Right lobe of liver (tissue), 6 donors: ENCODE data around the gene ZNF609. TPM values are rescaled to one million over a fixed set of nuclear protein-coding genes. Genes with fewer than 3 reads are reported as not detected.

Experiments used
- ATAC-seq, 4 donors: fragments of 200-7000 bp; cut with Tn5 transposase; one replicate each; pipeline ENCODE4 v1.9.1; 2020; ENCODE audit warnings: mild to moderate bottlenecking in 4 of 4, moderate library complexity in 4 of 4
- DNase-seq, 3 donors: peaks; one replicate each; pipeline ENCODE4 v3.0.0-alpha.2; 2020
- H3K27ac ChIP-seq, 3 donors: fragments of 200-600 bp; one replicate each; pipeline ENCODE4 v1.8.0; 2022
- H3K27me3 ChIP-seq, 2 donors: fragments of 200-600 bp; one replicate each; pipeline ENCODE4 v1.8.0; 2022
- H3K36me3 ChIP-seq, 4 donors: fragments of 200-600 bp; sonication (generic) in 1 of 4; one replicate each; pipeline versions ENCODE4 v1.5.1 to v1.8.0; 2017 to 2022; ENCODE audit warnings: control low read depth in 1 of 4
- H3K4me1 ChIP-seq, 4 donors: fragments of 200-600 bp; sonication (generic) in 1 of 4; one replicate each; pipeline versions ENCODE4 v1.5.1 to v1.8.0; 2017 to 2022; ENCODE audit warnings: control low read depth in 1 of 4
- H3K4me3 ChIP-seq, 3 donors: fragments of 200-600 bp; one replicate each; pipeline ENCODE4 v1.8.0; 2022
- H3K9me3 ChIP-seq, 4 donors: fragments of 200-600 bp; sonication (generic) in 1 of 4; one replicate each; pipeline versions ENCODE4 v1.5.1 to v1.8.0; 2017 to 2022; ENCODE audit warnings: control low read depth in 1 of 4
- CTCF ChIP-seq, 4 donors: fragments of 200-600 bp in 3 of 4; fragments of 450-650 bp in 1 of 4; IDR thresholded peaks; one replicate each; pipeline versions ENCODE4 v1.5.1 to v1.8.0; 2016 to 2022; ENCODE audit warnings: antibody characterized with exemption in 4 of 4, mild to moderate bottlenecking in 2 of 4
- POLR2A ChIP-seq: fragments of 450-650 bp; IDR thresholded peaks from one replicate; pipeline ENCODE4 v1.6.1; 2017; ENCODE audit warnings: antibody characterized with exemption, mild to moderate bottlenecking
- WGBS: methylation state at CpG from one replicate; pipeline ENCODE4 v1.1.6; 2018; ENCODE audit warnings: low coverage, low lambda C conversion rate; ENCODE audit not compliant: insufficient coverage; ENCODE audit errors: missing lambda C conversion rate; 5-methylcytosine and 5-hydroxymethylcytosine counted together
- intact Hi-C, 2 donors: fragments of 100-400 bp; cut with DNase I; formaldehyde crosslinking; loops; one replicate each; pipeline versions ENCODE4 v1.11.2 to v1.14.1; 2022
- total RNA-seq, 6 experiments: library from RNA; depleted of rRNA in 2 of 6; stranded (reverse); fragments of >200 nt in 2 of 6; fragmentation: NEBNext Ultra II Directional in 3 of 6; extraction: Animal tissue kit (Norgen Biotek cat#: 25700) in 3 of 6; gene quantifications; one replicate each; pipeline versions ENCODE4 v1.1.0 to v1.2.4, GENCODE V29; 2016 to 2023
- donor health status: DM: no; HTN: yes; CAD: no.
- donor health status: DM: no; HTN: no; CAD: no.
- donor health status: DM: no; HTN: no; CAD: no.
- donor health status: DM: no; HTN: yes; CAD: no.
- donor health status: DM: no; HTN: yes; CAD: no.

The ZNF609 gene
- total RNA-seq, 6 experiments from 2014 or later: 10.7 to 16.1 (median 13.5) TPM

DNA sequence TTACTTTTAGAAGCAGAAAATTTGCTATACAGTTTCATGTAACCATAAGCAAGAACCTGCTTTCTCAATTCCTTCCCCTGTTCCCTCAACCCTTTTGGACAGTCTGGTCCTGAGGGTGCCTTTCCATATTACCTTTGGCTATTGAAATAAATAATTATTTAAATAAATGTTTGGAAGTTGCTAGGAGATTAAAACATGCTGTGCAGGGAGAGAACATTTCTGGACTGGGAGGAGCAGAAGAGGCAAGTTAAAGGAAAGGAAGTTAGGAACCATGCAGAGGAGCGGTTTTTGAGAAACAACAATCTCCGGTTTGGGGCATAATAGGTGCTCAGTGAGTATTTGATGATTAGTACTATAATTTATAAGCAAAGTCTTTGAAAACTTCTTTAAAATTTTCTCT lies 41.8 kb downstream of the ZNF609 start:
- H3K4me1 ChIP-seq: peaks cover 0 to 22% (median 0%) of the 10 kb centered on the region in 4 donors

DNA sequence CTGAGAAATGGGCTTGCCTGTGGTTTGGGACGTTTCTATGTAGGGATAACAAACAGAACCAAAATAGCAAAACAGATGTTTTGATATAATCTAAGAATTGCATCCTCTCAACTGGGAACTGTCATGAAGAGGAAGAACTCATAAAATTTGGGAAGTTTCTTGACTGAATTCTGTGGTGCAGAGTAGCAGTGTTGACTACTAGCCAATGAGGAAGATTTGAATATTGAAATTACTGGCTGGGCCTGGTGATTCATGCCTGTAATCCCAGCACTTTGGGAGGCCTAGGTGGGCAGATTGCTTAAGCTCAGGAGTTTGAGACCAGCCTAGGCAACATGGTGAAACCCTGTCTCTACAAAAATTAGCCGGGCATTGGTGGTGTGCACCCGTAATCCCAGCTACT lies 42.2 kb downstream of the ZNF609 start:
- Histone ChIP-seq H3K27me3 (no peaks in the 10 kb centered on the region), H3K4me1 (peaks cover 0 to 25% (median 0%) of the 10 kb centered on the region in 4 donors), H3K27ac (peak overlapping the region in 1 of 3 donors; percentile 11), H3K4me3 (no peak overlapping the region), H3K9me3 (no peaks in the 10 kb centered on the region), H3K36me3 (peaks cover 0 to 11% (median 4%) of the 10 kb centered on the region in 4 donors)
- TF ChIP-seq POLR2A: no peak
- no peak for TF ChIP-seq CTCF (IDR thresholded peaks at IDR 0.05)
- DNase-seq: no peak
- peak in 2 of 4 donors; percentile 12 to 14 for ATAC-seq
- intact Hi-C loops: no loop called here
- 25% methylated on average over 1 of the region's 3 CpGs for WGBS

More for the DNA sequence above, 41.8 kb downstream of the ZNF609 start:
- DNase-seq: no peak
- H3K9me3 ChIP-seq: no peaks in the 10 kb centered on the region
- H3K27ac ChIP-seq: no peak overlapping the region
- H3K36me3 ChIP-seq: peaks cover 0 to 11% (median 4%) of the 10 kb centered on the region in 4 donors
- 84% methylated on average over 2 of the region's 2 CpGs for WGBS
- no peak overlapping the region for H3K4me3 ChIP-seq
- TF ChIP-seq POLR2A (no peak), CTCF (IDR thresholded peaks at IDR 0.05) (no peak)
- no peaks in the 10 kb centered on the region for H3K27me3 ChIP-seq
- no peak for ATAC-seq
- intact Hi-C loops: no loop called here

- DNase-seq: no peak
- Histone ChIP-seq H3K4me1 (peaks cover 0 to 31% (median 0%) of the 10 kb centered on the region in 4 donors), H3K4me3 (no peak overlapping the region), H3K27me3 (no peaks in the 10 kb centered on the region), H3K9me3 (no peaks in the 10 kb centered on the region), H3K27ac (peak overlapping the region in 1 of 3 donors; percentile 11), H3K36me3 (peaks cover 0 to 11% (median 4%) of the 10 kb centered on the region in 4 donors)
- 65% methylated on average over 4 of the region's 4 CpGs for WGBS
- no peak for TF ChIP-seq POLR2A
- no peak for TF ChIP-seq CTCF (IDR thresholded peaks at IDR 0.05)
- intact Hi-C loops: no loop called here
- peak in 3 of 4 donors; percentile 15 to 36 (median 27) for ATAC-seq
Observed at GRCh38 chr15:64503197-64503596, 42.8 kb downstream of the ZNF609 start.

DNA sequence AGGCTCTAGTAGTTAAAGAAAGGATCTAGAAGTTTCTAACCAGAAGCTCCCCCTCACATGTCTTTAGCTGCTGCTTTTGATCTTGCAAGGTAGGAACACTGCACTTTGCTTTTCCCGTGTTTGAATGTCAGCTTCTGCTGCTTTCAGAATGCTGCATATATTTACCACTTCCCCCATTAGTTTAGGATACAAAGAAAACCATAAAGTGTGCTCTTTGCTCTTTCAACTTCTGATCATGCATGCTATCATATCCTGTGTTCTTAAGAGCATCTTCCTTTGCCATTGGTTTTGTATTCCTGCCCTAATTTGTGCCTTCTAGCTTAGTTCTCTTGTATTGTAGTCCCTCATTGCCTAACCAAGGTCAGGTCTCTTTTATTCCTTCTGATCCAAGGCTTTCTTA lies 43.3 kb downstream of the ZNF609 start:
- H3K4me3 ChIP-seq: no peak overlapping the region
- intact Hi-C loops: no loop called here
- H3K36me3 ChIP-seq: peaks cover 0 to 11% (median 4%) of the 10 kb centered on the region in 4 donors
- TF ChIP-seq POLR2A: no peak
- no peak for TF ChIP-seq CTCF (IDR thresholded peaks at IDR 0.05)
- no peak for ATAC-seq
- H3K27me3 ChIP-seq: no peaks in the 10 kb centered on the region
- no peaks in the 10 kb centered on the region for H3K9me3 ChIP-seq
- 20% methylated on average over 1 of the region's 1 CpG for WGBS
- DNase-seq: no peak
- H3K27ac ChIP-seq: no peak overlapping the region
- H3K4me1 ChIP-seq: peaks cover 0 to 31% (median 0%) of the 10 kb centered on the region in 4 donors
